K562 (cell line): ENCODE data around the gene PBX2. TPM values are rescaled to one million over a fixed set of nuclear protein-coding genes. Genes with fewer than 3 reads are reported as not detected.

Experiments used
- ATAC-seq: fragments of 200-7000 bp; cut with Tn5 transposase; 3 replicates; pipeline ENCODE4 v1.9.1; 2020; ENCODE audit warnings: moderate library complexity
- BruUV-seq: library from RNA; stranded (reverse); fragments of 400-500 nt; replicated peaks from 2 replicates; lab custom pipeline; 2021; lab: Mats Ljungman, UMichigan
- CTCF ChIA-PET: fragments of 300-600 bp; formaldehyde crosslinking; extraction: SDS; loops from one replicate; lab custom pipeline; 2021; ENCODE audit warnings: low intra/inter-chr PET ratio; lab: Yijun Ruan, JAX
- POLR2A ChIA-PET: fragments of 300-600, 350-650 bp; sonication (Branson Sonifier 250); formaldehyde crosslinking; extraction: SDS; loops from one replicate; lab custom pipeline; 2021; ENCODE audit warnings: antibody characterized with exemption, inconsistent platforms; lab: Yijun Ruan, JAX
- DNase-seq, 4 experiments: peaks; one replicate each; pipeline versions ENCODE4 v3.0.0 to v3.0.0-alpha.2; 2011 to 2018; ENCODE audit warnings: low spot score in 3 of 4, mixed read lengths in 3 of 4; ENCODE audit errors: extremely low read depth in 1 of 4
- FAIRE-seq: peaks from 2 replicates; lab custom pipeline; 2011; peaks lifted over from hg19 to GRCh38; lab: Jason Lieb, UNC
- H2AFZ ChIP-seq: 2 replicates; pipeline ENCODE4 v1.6.0; 2011; ENCODE audit warnings: low read depth, low read length, control low read depth, inconsistent platforms
- H3K27ac ChIP-seq: fragments of 200-600 bp; 3 replicates; pipeline ENCODE4 v1.8.0; 2011; ENCODE audit warnings: low read depth, mild to moderate bottlenecking, control low read depth, inconsistent platforms, low read length, moderate library complexity, mixed read lengths; ENCODE audit errors: extremely low read depth
- H3K27me3 ChIP-seq, 2 experiments: fragments of 300-600 bp in 1 of 2; 2 replicates in 1 of 2; 3 replicates in 1 of 2; pipeline versions ENCODE4 v1.6.0 to v1.8.0; 2011; ENCODE audit warnings: inconsistent platforms in 2 of 2, low read length in 2 of 2, mild to moderate bottlenecking in 1 of 2, mixed read lengths in 1 of 2, moderate library complexity in 1 of 2; ENCODE audit not compliant: control insufficient read depth in 2 of 2, insufficient read depth in 2 of 2
- H3K36me3 ChIP-seq: fragments of 300-600 bp; 3 replicates; pipeline ENCODE4 v1.8.0; 2011; ENCODE audit warnings: mild to moderate bottlenecking, low read length, inconsistent platforms; ENCODE audit not compliant: control insufficient read depth, insufficient read depth
- H3K4me1 ChIP-seq, 2 experiments: fragments of 200-600 bp in 1 of 2; replicated peaks in 1 of 2; 2 replicates in 1 of 2; 3 replicates in 1 of 2; pipeline versions ENCODE4 v1.5.1 to v1.8.0; 2011; ENCODE audit warnings: inconsistent platforms in 2 of 2, low read length in 2 of 2, mild to moderate bottlenecking in 1 of 2, mixed read lengths in 1 of 2, moderate library complexity in 1 of 2; ENCODE audit not compliant: control insufficient read depth in 2 of 2, insufficient read depth in 2 of 2
- H3K4me2 ChIP-seq: 2 replicates; pipeline ENCODE4 v1.6.1; 2011; ENCODE audit warnings: low read length, control low read depth, inconsistent platforms, mixed read lengths; ENCODE audit not compliant: insufficient read depth
- H3K4me3 ChIP-seq: fragments of 200-600 bp; sonication (generic), shearing (Covaris generic); 2 replicates; pipeline ENCODE4 v1.5.1; 2016; ENCODE audit warnings: control low read depth, inconsistent platforms
- H3K79me2 ChIP-seq: fragments of 200-600 bp; 3 replicates; pipeline ENCODE4 v1.8.0; 2011; ENCODE audit warnings: low read length, inconsistent platforms; ENCODE audit not compliant: control insufficient read depth, insufficient read depth
- H3K9ac ChIP-seq, 2 experiments: 2 replicates each; pipeline versions ENCODE4 v1.6.0 to v1.6.1; 2011; ENCODE audit warnings: low read depth in 2 of 2, low read length in 2 of 2, control low read depth in 1 of 2, inconsistent platforms in 1 of 2, mild to moderate bottlenecking in 1 of 2, mixed read lengths in 1 of 2; ENCODE audit not compliant: insufficient read depth in 1 of 2
- H3K9me1 ChIP-seq: one replicate; pipeline ENCODE4 v1.6.0; 2011; ENCODE audit warnings: inconsistent platforms, mild to moderate bottlenecking, low read length, moderate library complexity; ENCODE audit not compliant: control insufficient read depth, insufficient read depth
- H3K9me3 ChIP-seq: replicated peaks from 2 replicates; pipeline ENCODE4 v1.5.1; 2011; ENCODE audit warnings: low read depth, low read length, inconsistent platforms; ENCODE audit not compliant: control insufficient read depth, insufficient read depth
- H4K20me1 ChIP-seq: replicated peaks from 2 replicates; pipeline ENCODE4 v1.6.1; 2011; ENCODE audit warnings: low read length, inconsistent platforms, mixed read lengths; ENCODE audit not compliant: control insufficient read depth, insufficient read depth
- AFF4 ChIP-seq: sonication (generic); formaldehyde crosslinking; IDR thresholded peaks from 2 replicates; pipeline ENCODE4 v1.8.0; 2023; ENCODE audit warnings: mild to moderate bottlenecking, missing genetic modification reagents
- ASH1L ChIP-seq: fragments of 450-650 bp; IDR thresholded peaks from 2 replicates; pipeline ENCODE4 v1.6.1; 2018; ENCODE audit warnings: borderline replicate concordance, mild to moderate bottlenecking, low read depth; ENCODE audit not compliant: partially characterized antibody
- ELF1 ChIP-seq: fragments of 200-800 bp; sonication (Bioruptor generic); IDR thresholded peaks from 2 replicates; pipeline ENCODE4 v1.6.1; 2016; ENCODE audit warnings: missing genetic modification characterization, missing compliant biosample characterization
- GABPB2 ChIP-seq: fragments of 250-450 bp; sonication (Bioruptor Pico); conservative IDR thresholded peaks from 2 replicates; pipeline ENCODE4 v1.5.1; 2021; ENCODE audit warnings: mild to moderate bottlenecking
- KLF13 ChIP-seq: fragments of 450-650 bp; IDR thresholded peaks from 2 replicates; pipeline ENCODE4 v1.6.1; 2016; ENCODE audit warnings: missing genetic modification characterization, low read depth, mild to moderate bottlenecking, missing compliant biosample characterization, moderate library complexity, borderline replicate concordance
- MAFG ChIP-seq: fragments of 450-650 bp; conservative IDR thresholded peaks from 2 replicates; pipeline ENCODE4 v1.6.1; 2016; ENCODE audit warnings: missing genetic modification characterization, missing compliant biosample characterization
- MIER1 ChIP-seq: fragments of 450-650 bp; IDR thresholded peaks from 2 replicates; pipeline ENCODE4 v1.6.1; 2016; ENCODE audit warnings: antibody characterized with exemption, mild to moderate bottlenecking, low read depth
- MYNN ChIP-seq, 2 experiments: sonication (generic); formaldehyde crosslinking in 1 of 2; IDR thresholded peaks; 2 replicates each; pipeline versions ENCODE4 v1.5.0 to v1.6.1; 2016 to 2020; ENCODE audit warnings: antibody characterized with exemption in 1 of 2, missing genetic modification reagents in 1 of 2
- NCOA1 ChIP-seq: fragments of 450-650 bp; IDR thresholded peaks from 2 replicates; pipeline ENCODE4 v1.6.1; 2016; ENCODE audit warnings: low read depth
- NR2C1 ChIP-seq, 2 experiments: fragments of 450-650 bp; IDR thresholded peaks; 2 replicates each; pipeline ENCODE4 v1.6.1; 2017; ENCODE audit warnings: mild to moderate bottlenecking in 2 of 2, antibody characterized with exemption in 1 of 2, inconsistent platforms in 1 of 2, missing compliant biosample characterization in 1 of 2, missing genetic modification characterization in 1 of 2
- NR2C2 ChIP-seq, 2 experiments: fragments of 200-800 bp in 1 of 2; sonication (Bioruptor generic) in 1 of 2; sonication (generic) in 1 of 2; formaldehyde crosslinking in 1 of 2; IDR thresholded peaks; 2 replicates each; pipeline versions ENCODE4 v1.6.1 to v1.8.0; 2016 to 2022; ENCODE audit warnings: mild to moderate bottlenecking in 1 of 2, missing compliant biosample characterization in 1 of 2, missing genetic modification characterization in 1 of 2, missing genetic modification reagents in 1 of 2
- SIN3A ChIP-seq, 2 experiments: fragments of 150-350 bp in 1 of 2; IDR thresholded peaks; 2 replicates each; pipeline ENCODE4 v1.6.1; 2011 to 2016; ENCODE audit warnings: borderline replicate concordance in 2 of 2, low read depth in 2 of 2, low read length in 2 of 2, mild to moderate bottlenecking in 2 of 2, moderate library complexity in 2 of 2; ENCODE audit not compliant: control insufficient read depth in 1 of 2
- ZBTB5 ChIP-seq: fragments of 450-650 bp; IDR thresholded peaks from 2 replicates; pipeline ENCODE4 v1.6.1; 2017; ENCODE audit warnings: antibody characterized with exemption
- ZNF12 ChIP-seq: sonication (generic); formaldehyde crosslinking; IDR thresholded peaks from 2 replicates; pipeline ENCODE4 v1.4.0; 2020; ENCODE audit warnings: mild to moderate bottlenecking, missing genetic modification reagents
- WGBS: fragments of 100-300 bp; shearing (Covaris generic); methylation state at CpG from one replicate; pipeline ENCODE4 v1.1.6; 2016; ENCODE audit warnings: low coverage, mixed read lengths; ENCODE audit not compliant: insufficient coverage; ENCODE audit errors: missing lambda C conversion rate; 5-methylcytosine and 5-hydroxymethylcytosine counted together
- in situ Hi-C: fragments of 300-500 bp; cut with MboI; formaldehyde crosslinking; loops from 4 replicates; pipeline ENCODE4 v1.15.0; 2018; ENCODE audit warnings: inconsistent platforms, mixed read lengths
- intact Hi-C: fragments of 100-400 bp; cut with micrococcal nuclease; formaldehyde crosslinking; loops from 2 replicates; pipeline ENCODE4 v1.14.2; 2022
- polyA plus RNA-seq, 8 experiments: library from polyadenylated mRNA; depleted of rRNA in 4 of 8; stranded (reverse) in 5 of 8; unstranded in 3 of 8; fragments of >200 nt; fragmentation: Nextera tagmentation in 2 of 8; fragmentation: Illumina TruSeq in 1 of 8; extraction: Ambion mirVana in 2 of 8; extraction: Trizol in 1 of 8; gene quantifications; 2 replicates each; pipeline versions ENCODE4 v1.2.1 to v1.2.3, GENCODE V29; 2011 to 2014; ENCODE audit warnings: inconsistent platforms in 1 of 8, missing spikeins in 1 of 8
- total RNA-seq, 7 experiments: library from RNA; depleted of rRNA in 6 of 7; stranded (reverse); fragments of >200 nt in 6 of 7; fragmentation: Illumina TruSeq in 2 of 7; extraction: Trizol in 2 of 7; gene quantifications; 2 replicates each; pipeline versions ENCODE4 v1.2.1 to v1.2.3, GENCODE V29; 2011 to 2021; ENCODE audit warnings: low replicate concordance in 1 of 7

PBX2 gene
- total and polyA plus RNA-seq, 9 of the 15 experiments (the other 6 are each of a cell fraction or from before 2014, with no cell fraction given): 1.9 to 134 (median 62.5) TPM

GRCh38 chr6:32175322-32175710 lies 14.7 kb downstream of the PBX2 start:
- POLR2A ChIA-PET: no interaction called here
- FAIRE-seq: no peak
- BruUV-seq: TSS peak; percentile 71
- TF ChIP-seq NR2C1 (IDR thresholded peaks at IDR 0.05): peak; percentile 91
- TF ChIP-seq NR2C1 (tag; IDR thresholded peaks at IDR 0.05): peak; percentile 91
- TF ChIP-seq SIN3A (IDR thresholded peaks at IDR 0.05; ENCODE audit: borderline replicate concordance in 2 of 2, control insufficient read depth in 1 of 2, low read depth in 2 of 2, low read length in 2 of 2): peak in 1 of 2 experiments; percentile 43; a peak in 1 of 4 replicates
- TF ChIP-seq MAFG (tag): no peak
- no peak for TF ChIP-seq ZNF12
- no peak for TF ChIP-seq MYNN (IDR thresholded peaks at IDR 0.05)
- TF ChIP-seq MYNN (CRISPR knock-in tag; IDR thresholded peaks at IDR 0.05): no peak
- TF ChIP-seq ELF1 (tag): 0 out of 2 replicates have a peak, but pooled peaks have one; percentile 5
- TF ChIP-seq MIER1: 0 out of 2 replicates have a peak, but pooled peaks have one; percentile 36
- no peak for TF ChIP-seq NCOA1
- 0 out of 2 replicates have a peak, but pooled peaks have one; percentile 54 for TF ChIP-seq ZBTB5
- no peak for TF ChIP-seq AFF4 (CRISPR knock-in tag)
- TF ChIP-seq KLF13 (tag): no peak
- no peak for TF ChIP-seq ASH1L
- peak; percentile 46; the same call in 1 of the 2 replicates for TF ChIP-seq NR2C2 (CRISPR knock-in tag; IDR thresholded peaks at IDR 0.05)
- peak; percentile 95 for TF ChIP-seq NR2C2 (tag; IDR thresholded peaks at IDR 0.05)
- TF ChIP-seq GABPB2 (CRISPR knock-in tag): no peak

More at GRCh38 chr6:32175322-32175710, 14.7 kb downstream of the PBX2 start:
- ATAC-seq: no peak
- in situ Hi-C loops (no loop called here), intact Hi-C loops (loop anchor here (10.0 kb wide), 2 partner anchors 351 to 511 kb away; partner anchors contain the start of genes C6orf47, CSNK2B, GPANK1 and HSPA1B)
- peak overlapping the region; percentile 88 for H3K4me3 ChIP-seq
- peaks cover 63% of the 10 kb centered on the region for H3K79me2 ChIP-seq
- H3K4me1 ChIP-seq: peaks cover 21 to 45% of the 10 kb centered on the region in 2 experiments
- H3K27me3 ChIP-seq: no peaks in the 10 kb centered on the region
- 0% methylated on average over 2 of the region's 2 CpGs for WGBS
- peak overlapping the region; percentile 81 to 95 for H3K9ac ChIP-seq
- no peaks in the 10 kb centered on the region for H4K20me1 ChIP-seq
- peaks cover 35% of the 10 kb centered on the region; the same call in 2 of the 3 replicates for H3K36me3 ChIP-seq
- peak overlapping the region; percentile 68 for H3K27ac ChIP-seq
- DNase-seq: peak in 1 of 4 experiments; percentile 24
- H3K9me1 ChIP-seq: no peaks in the 10 kb centered on the region
- CTCF ChIA-PET: interaction anchor here (0.9 kb wide), 1 partner anchor 20 kb away, joined by 3 read pairs; no protein-coding TSS in a partner anchor
- H3K9me3 ChIP-seq: no peaks in the 10 kb centered on the region
- H3K4me2 ChIP-seq: peak overlapping the region; percentile 88
- peak overlapping the region; percentile 45; the same call in 1 of the 2 replicates for H2AFZ ChIP-seq
